ENCODE data around the gene GRAMD1B. TPM values are rescaled to one million over a fixed set of nuclear protein-coding genes. Genes with fewer than 3 reads are reported as not detected.
A peak's percentile ranks its signal among the peaks of the same experiment; 100 is the strongest.

Gene GRAMD1B
- total and polyA plus RNA-seq, 5 donors from 2014 or later: 1.7 to 10.8 (median 5.3) TPM

DNA sequence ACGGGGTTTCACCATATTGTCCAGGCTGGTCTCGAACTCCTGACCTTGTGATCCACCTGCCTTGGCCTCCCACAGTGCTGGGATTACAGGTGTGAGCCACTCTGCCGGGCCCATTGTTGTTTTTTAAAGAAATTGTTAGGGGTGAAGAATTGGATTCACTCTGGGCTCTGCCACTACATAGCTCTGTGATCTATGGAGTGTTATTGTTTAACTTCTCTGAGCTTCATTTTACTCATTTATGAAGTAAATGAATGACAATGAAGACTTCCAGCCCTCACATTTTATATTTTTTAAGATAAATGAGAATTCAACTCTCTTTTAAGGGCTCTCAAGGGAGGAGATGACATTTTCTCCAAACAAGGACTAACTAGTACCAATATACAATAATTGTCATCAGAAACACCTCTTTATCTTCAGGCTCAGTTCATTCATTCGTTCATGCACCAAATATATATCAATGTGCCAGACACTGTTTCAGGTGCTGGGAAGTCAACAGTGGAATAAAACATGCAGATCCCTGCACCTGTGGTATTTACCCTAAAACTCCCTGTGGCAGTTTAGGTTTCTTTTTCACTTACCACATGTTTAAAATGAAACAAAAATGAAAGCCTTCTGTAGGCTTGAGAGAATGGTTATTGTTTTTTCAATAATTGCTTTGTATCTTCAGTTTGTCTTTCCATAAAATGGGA, 23.5 kb upstream of the GRAMD1B start:
- peak in 1 of 3 donors; percentile 18 for DNase-seq
- Histone ChIP-seq H3K9me3 (ENCODE audit: control insufficient read depth in 2 of 2, low read length in 2 of 2) (no peaks in the 10 kb centered on the region), H3K27ac (ENCODE audit: insufficient read depth, low read length, poor library complexity, severe bottlenecking) (no peak overlapping the region), H3K27me3 (ENCODE audit: control insufficient read depth, insufficient read depth, low read length) (no peaks in the 10 kb centered on the region), H3K36me3 (ENCODE audit: control insufficient read depth, insufficient read depth, low read length) (no peaks in the 10 kb centered on the region), H3K4me3 (ENCODE audit: low read depth, low read length) (no peak overlapping the region), H3K4me1 (ENCODE audit: control insufficient read depth, insufficient read depth, low read length, poor library complexity, severe bottlenecking) (no peaks in the 10 kb centered on the region)
- Mint-ChIP-seq H3K27me3 (peaks cover 14% of the 10 kb centered on the region), H3K4me3 (no peak overlapping the region), H3K36me3 (no peaks in the 10 kb centered on the region), H3K27ac (no peak overlapping the region), H3K9me3 (no peaks in the 10 kb centered on the region), H3K4me1 (peaks cover 0 to 15% (median 0%) of the 10 kb centered on the region in 4 donors)
- no peak for ATAC-seq (ENCODE audit: low read depth in 2 of 2)

DNA sequence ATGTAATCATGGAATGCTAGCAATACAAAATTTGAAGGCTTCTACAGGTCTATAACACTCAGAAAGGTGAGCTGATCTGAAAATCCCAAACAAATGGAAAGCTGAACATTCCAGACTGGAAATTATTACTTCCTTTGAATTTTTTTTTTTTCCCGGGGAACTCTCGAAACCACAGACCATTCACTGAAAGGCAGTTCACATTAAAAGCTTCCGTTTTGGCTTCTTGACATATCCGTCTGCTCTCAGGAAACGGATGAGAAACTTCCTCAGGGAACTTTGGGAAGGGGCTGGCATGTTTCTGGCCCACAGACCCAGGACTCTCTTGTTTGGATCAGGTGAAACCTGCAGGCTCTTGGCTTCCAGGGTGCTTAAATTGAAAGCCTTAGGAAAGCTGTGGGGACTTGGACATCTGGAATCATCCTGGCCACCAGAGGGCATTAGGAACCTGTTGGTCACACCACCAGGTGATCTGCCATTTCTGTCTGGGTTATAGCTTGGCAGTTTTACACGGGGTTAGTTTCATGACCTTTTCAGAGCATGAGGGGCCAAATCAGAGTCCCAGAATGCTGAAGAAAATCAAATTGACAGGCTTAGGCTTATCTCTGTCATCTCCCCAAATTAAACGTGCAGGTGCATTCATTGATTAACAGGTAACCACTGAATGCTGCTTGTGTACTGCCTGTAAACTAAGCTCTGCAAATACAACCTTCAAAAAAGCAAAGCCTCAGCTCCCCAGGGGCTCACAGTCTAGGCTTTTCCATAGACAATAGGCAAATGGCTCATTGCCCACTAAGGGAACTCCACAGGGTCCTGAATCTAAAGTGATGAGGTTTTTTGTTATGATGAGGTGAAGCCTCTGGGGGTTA, 22.7 kb upstream of the GRAMD1B start:
- Mint-ChIP-seq H3K27ac (no peak overlapping the region), H3K9me3 (no peaks in the 10 kb centered on the region), H3K36me3 (no peaks in the 10 kb centered on the region), H3K4me1 (peaks cover 0 to 15% (median 0%) of the 10 kb centered on the region in 4 donors), H3K27me3 (peaks cover 16% of the 10 kb centered on the region), H3K4me3 (no peak overlapping the region)
- Histone ChIP-seq H3K4me1 (ENCODE audit: control insufficient read depth, insufficient read depth, low read length, poor library complexity, severe bottlenecking) (no peaks in the 10 kb centered on the region), H3K27me3 (ENCODE audit: control insufficient read depth, insufficient read depth, low read length) (no peaks in the 10 kb centered on the region), H3K9me3 (ENCODE audit: control insufficient read depth in 2 of 2, low read length in 2 of 2) (no peaks in the 10 kb centered on the region), H3K27ac (ENCODE audit: insufficient read depth, low read length, poor library complexity, severe bottlenecking) (no peak overlapping the region), H3K4me3 (ENCODE audit: low read depth, low read length) (no peak overlapping the region), H3K36me3 (ENCODE audit: control insufficient read depth, insufficient read depth, low read length) (no peaks in the 10 kb centered on the region)
- ATAC-seq (ENCODE audit: low read depth in 2 of 2) (peak; percentile 64 to 69), DNase-seq (peak; percentile 27 to 78 (median 68))

DNA sequence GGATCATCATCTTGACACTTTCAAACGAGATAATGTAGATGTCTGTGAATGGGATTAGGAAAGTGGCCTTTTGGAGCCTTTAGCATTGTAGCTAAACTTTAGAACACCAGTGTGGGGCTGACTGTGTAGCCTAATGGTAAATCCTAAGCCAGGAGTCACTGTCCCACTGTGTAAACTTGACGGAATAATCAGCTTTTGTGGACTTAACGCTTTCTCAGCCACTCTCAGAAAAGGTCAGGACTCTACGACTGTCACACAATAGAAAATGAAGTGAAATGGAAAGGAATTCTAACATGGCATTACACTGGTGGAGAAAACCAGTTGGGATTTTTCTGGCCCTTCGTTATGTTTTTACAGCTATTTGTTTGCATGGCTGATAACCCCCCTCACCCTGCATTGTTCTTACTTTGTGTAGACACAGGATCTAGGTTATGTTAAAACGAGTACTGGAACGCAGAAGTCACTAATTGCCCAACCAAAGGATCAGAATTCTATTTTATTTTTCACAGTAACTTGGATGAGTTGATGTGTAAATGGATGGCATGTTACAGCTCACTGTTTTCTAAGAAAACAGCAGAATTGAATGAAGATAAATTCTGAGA, 22.0 kb upstream of the GRAMD1B start:
- Mint-ChIP-seq H3K4me3 (no peak overlapping the region), H3K27ac (peak overlapping the region in 1 of 3 donors; percentile 29), H3K9me3 (no peaks in the 10 kb centered on the region), H3K27me3 (peaks cover 18% of the 10 kb centered on the region), H3K4me1 (peaks cover 0 to 15% (median 0%) of the 10 kb centered on the region in 4 donors), H3K36me3 (no peaks in the 10 kb centered on the region)
- Histone ChIP-seq H3K4me3 (ENCODE audit: low read depth, low read length) (no peak overlapping the region), H3K36me3 (ENCODE audit: control insufficient read depth, insufficient read depth, low read length) (no peaks in the 10 kb centered on the region), H3K9me3 (ENCODE audit: control insufficient read depth in 2 of 2, low read length in 2 of 2) (no peaks in the 10 kb centered on the region), H3K27me3 (ENCODE audit: control insufficient read depth, insufficient read depth, low read length) (no peaks in the 10 kb centered on the region), H3K27ac (ENCODE audit: insufficient read depth, low read length, poor library complexity, severe bottlenecking) (no peak overlapping the region), H3K4me1 (ENCODE audit: control insufficient read depth, insufficient read depth, low read length, poor library complexity, severe bottlenecking) (no peaks in the 10 kb centered on the region)
- DNase-seq (no peak), ATAC-seq (ENCODE audit: low read depth in 2 of 2) (no peak)

GRCh38 chr11:123408619-123409455, 21.2 kb upstream of the GRAMD1B start:
- Mint-ChIP-seq H3K4me3 (no peak overlapping the region), H3K27ac (peak overlapping the region in 1 of 3 donors; percentile 29), H3K9me3 (no peaks in the 10 kb centered on the region), H3K27me3 (peaks cover 18% of the 10 kb centered on the region), H3K4me1 (peaks cover 0 to 15% (median 0%) of the 10 kb centered on the region in 4 donors), H3K36me3 (no peaks in the 10 kb centered on the region)
- Histone ChIP-seq H3K36me3 (ENCODE audit: control insufficient read depth, insufficient read depth, low read length) (no peaks in the 10 kb centered on the region), H3K4me3 (ENCODE audit: low read depth, low read length) (no peak overlapping the region), H3K27ac (ENCODE audit: insufficient read depth, low read length, poor library complexity, severe bottlenecking) (no peak overlapping the region), H3K27me3 (ENCODE audit: control insufficient read depth, insufficient read depth, low read length) (no peaks in the 10 kb centered on the region), H3K9me3 (ENCODE audit: control insufficient read depth in 2 of 2, low read length in 2 of 2) (no peaks in the 10 kb centered on the region), H3K4me1 (ENCODE audit: control insufficient read depth, insufficient read depth, low read length, poor library complexity, severe bottlenecking) (no peaks in the 10 kb centered on the region)
- ATAC-seq (ENCODE audit: low read depth in 2 of 2): no peak
- DNase-seq: no peak

DNA sequence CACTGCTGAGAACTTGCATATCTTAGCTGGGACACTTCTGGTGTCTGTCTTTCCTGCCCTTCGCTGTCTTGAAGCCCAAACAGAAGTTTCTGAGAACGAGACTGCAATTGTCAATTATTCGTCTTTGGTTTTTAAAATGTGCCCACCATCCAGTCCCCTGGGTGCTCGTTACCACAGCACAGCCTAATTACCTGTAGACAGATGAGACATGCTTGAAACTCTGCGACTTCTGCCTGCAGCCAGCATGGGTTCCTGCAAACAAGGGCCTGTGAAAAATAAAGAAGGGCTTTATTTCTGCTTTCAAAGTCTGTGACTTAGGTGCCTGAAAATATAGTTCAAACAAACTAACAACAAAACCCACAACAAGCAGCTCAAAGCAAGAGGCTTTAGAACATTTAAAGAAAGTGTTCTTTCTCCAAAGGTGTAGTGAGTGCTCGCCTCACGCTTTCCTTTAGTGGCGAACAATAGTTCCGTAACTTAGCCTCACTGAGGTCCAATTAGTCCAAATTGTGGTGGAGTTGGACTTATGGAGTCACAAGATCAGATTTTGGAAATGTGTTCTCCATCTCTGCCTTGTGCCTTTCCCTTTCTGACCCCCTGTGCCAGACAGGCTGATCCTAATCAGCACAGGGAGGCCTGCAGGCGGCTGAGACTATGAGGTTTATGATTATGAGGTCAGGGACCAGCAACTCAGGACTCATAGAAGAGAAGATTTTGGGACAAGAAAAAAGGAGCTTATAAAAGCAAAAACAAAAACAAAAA, 20.4 kb upstream of the GRAMD1B start:
- H3K9me3 Mint-ChIP-seq: no peaks in the 10 kb centered on the region

GRCh38 chr11:123410218-123410549, 19.9 kb upstream of the GRAMD1B start:
- Mint-ChIP-seq H3K4me1 (peaks cover 0 to 11% (median 0%) of the 10 kb centered on the region in 4 donors), H3K36me3 (no peaks in the 10 kb centered on the region), H3K27ac (no peak overlapping the region), H3K27me3 (peaks cover 24% of the 10 kb centered on the region), H3K4me3 (no peak overlapping the region), H3K9me3 (no peaks in the 10 kb centered on the region)
- H3K9me3 ChIP-seq (ENCODE audit: control insufficient read depth in 2 of 2, low read length in 2 of 2): no peaks in the 10 kb centered on the region
- no peaks in the 10 kb centered on the region for H3K4me1 ChIP-seq (ENCODE audit: control insufficient read depth, insufficient read depth, low read length, poor library complexity, severe bottlenecking)
- H3K27me3 ChIP-seq (ENCODE audit: control insufficient read depth, insufficient read depth, low read length): no peaks in the 10 kb centered on the region
- DNase-seq (no peak), ATAC-seq (ENCODE audit: low read depth in 2 of 2) (no peak)
- no peak overlapping the region for H3K4me3 ChIP-seq (ENCODE audit: low read depth, low read length)
- H3K27ac ChIP-seq (ENCODE audit: insufficient read depth, low read length, poor library complexity, severe bottlenecking): no peak overlapping the region
- H3K36me3 ChIP-seq (ENCODE audit: control insufficient read depth, insufficient read depth, low read length): no peaks in the 10 kb centered on the region

More for the DNA sequence above, 20.4 kb upstream of the GRAMD1B start:
- Mint-ChIP-seq H3K27me3 (peaks cover 24% of the 10 kb centered on the region), H3K36me3 (no peaks in the 10 kb centered on the region), H3K27ac (no peak overlapping the region), H3K4me1 (peaks cover 0 to 15% (median 0%) of the 10 kb centered on the region in 4 donors), H3K4me3 (no peak overlapping the region)
- DNase-seq (no peak), ATAC-seq (ENCODE audit: low read depth in 2 of 2) (no peak)
- Histone ChIP-seq H3K4me3 (ENCODE audit: low read depth, low read length) (no peak overlapping the region), H3K9me3 (ENCODE audit: control insufficient read depth in 2 of 2, low read length in 2 of 2) (no peaks in the 10 kb centered on the region), H3K4me1 (ENCODE audit: control insufficient read depth, insufficient read depth, low read length, poor library complexity, severe bottlenecking) (no peaks in the 10 kb centered on the region), H3K27me3 (ENCODE audit: control insufficient read depth, insufficient read depth, low read length) (no peaks in the 10 kb centered on the region), H3K36me3 (ENCODE audit: control insufficient read depth, insufficient read depth, low read length) (no peaks in the 10 kb centered on the region), H3K27ac (ENCODE audit: insufficient read depth, low read length, poor library complexity, severe bottlenecking) (no peak overlapping the region)

DNA sequence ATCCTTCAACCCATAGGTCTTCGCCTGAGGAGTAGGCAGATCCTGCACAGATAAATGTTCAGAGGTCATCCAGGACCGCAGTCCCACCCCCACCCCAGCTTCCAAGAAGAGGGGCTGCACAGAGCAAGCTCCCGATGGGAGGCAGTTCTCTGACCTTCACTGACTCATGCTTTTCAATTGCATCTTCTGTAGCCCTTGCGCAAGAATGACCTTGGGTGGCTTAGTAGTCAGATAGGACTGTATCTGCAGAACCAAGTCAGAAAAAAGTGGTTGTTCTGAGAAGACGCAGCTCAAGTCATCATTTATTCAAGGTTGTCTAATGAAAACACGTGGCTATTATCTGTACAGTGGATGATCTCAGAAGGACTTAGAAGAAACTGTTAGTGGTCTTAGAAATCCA, 16.4 kb upstream of the GRAMD1B start:
- no peak for DNase-seq
- Mint-ChIP-seq H3K4me1 (no peaks in the 10 kb centered on the region), H3K27me3 (peaks cover 16% of the 10 kb centered on the region), H3K4me3 (no peak overlapping the region), H3K36me3 (no peaks in the 10 kb centered on the region), H3K27ac (no peak overlapping the region), H3K9me3 (no peaks in the 10 kb centered on the region)
- no peak for ATAC-seq (ENCODE audit: low read depth in 2 of 2)
- H3K27ac ChIP-seq (ENCODE audit: insufficient read depth, low read length, poor library complexity, severe bottlenecking): no peak overlapping the region
- no peaks in the 10 kb centered on the region for H3K36me3 ChIP-seq (ENCODE audit: control insufficient read depth, insufficient read depth, low read length)
- no peaks in the 10 kb centered on the region for H3K27me3 ChIP-seq (ENCODE audit: control insufficient read depth, insufficient read depth, low read length)
- H3K4me3 ChIP-seq (ENCODE audit: low read depth, low read length): no peak overlapping the region
- H3K4me1 ChIP-seq (ENCODE audit: control insufficient read depth, insufficient read depth, low read length, poor library complexity, severe bottlenecking): no peaks in the 10 kb centered on the region
- H3K9me3 ChIP-seq (ENCODE audit: control insufficient read depth in 2 of 2, low read length in 2 of 2): no peaks in the 10 kb centered on the region
